ENCODE measurements around the gene KTN1.

Gene KTN1

DNA sequence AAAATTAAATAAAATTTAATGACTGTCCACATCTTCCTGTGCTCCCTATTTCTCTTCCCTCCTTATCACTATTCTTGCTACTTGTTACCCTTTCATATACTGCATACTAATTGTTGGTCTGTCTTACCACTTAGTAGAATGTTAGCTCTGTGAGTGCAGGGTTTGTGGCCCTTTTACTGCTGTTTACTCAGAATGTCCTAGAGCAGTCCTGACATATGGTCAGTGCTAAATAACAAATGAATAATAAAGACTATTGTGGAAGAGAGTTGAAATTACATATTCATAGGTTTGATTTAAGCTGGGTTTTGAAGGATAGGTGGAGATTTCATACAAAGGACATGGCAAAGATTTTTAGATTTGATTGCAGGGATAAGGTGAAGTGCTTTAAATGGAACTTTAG lies 24.5 kb downstream of the KTN1 start:
- TF ChIP-seq, protein P1, sequence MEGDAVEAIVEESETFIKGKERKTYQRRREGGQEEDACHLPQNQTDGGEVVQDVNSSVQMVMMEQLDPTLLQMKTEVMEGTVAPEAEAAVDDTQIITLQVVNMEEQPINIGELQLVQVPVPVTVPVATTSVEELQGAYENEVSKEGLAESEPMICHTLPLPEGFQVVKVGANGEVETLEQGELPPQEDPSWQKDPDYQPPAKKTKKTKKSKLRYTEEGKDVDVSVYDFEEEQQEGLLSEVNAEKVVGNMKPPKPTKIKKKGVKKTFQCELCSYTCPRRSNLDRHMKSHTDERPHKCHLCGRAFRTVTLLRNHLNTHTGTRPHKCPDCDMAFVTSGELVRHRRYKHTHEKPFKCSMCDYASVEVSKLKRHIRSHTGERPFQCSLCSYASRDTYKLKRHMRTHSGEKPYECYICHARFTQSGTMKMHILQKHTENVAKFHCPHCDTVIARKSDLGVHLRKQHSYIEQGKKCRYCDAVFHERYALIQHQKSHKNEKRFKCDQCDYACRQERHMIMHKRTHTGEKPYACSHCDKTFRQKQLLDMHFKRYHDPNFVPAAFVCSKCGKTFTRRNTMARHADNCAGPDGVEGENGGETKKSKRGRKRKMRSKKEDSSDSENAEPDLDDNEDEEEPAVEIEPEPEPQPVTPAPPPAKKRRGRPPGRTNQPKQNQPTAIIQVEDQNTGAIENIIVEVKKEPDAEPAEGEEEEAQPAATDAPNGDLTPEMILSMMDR (IDR thresholded peaks at IDR 0.05), result no peak

DNA sequence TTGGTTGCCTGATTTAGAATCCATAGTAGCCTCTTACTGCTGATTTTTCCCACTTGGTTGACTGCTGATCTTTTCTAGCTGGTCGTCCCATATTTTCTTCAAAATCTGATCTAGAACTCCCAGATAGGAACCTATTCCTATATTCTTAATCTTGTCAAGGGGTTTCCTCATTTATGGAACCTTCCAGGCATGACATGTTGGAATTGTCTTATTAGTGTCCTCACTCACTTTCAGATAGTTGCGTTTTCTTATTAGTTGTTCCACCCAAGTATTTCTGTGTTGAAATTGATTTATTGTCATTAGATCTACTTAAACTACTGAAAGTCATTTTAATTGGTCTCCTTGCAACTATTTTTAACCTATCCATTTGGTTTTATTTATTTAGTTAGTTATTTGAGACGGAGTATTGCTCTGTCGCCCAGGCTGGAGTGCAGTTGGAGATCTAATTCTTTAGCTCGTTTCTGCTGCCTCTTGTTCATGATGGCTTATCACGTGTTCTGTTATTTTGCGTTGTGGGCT lies 25.0 kb downstream of the KTN1 start:
- TF ChIP-seq, protein P1 (IDR thresholded peaks at IDR 0.05), result no peak

DNA sequence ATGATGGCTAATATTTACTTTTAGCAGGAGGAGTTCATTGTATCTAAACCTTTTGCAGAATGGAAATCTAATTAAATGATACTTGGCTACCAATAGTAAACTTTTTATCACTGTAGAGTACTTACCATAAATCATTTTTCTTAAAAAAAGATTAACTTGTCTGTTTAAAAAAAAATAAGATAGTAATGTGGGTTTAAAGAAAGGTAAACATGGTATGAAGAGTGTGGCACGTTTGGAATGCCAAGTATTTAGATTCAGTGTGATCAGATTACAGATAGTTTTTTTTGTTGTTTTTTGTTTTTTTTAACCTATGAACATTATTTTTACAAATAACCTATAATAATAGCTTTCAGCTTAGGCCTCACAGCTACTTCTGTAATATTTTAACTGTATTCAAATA lies 25.8 kb downstream of the KTN1 start:
- TF ChIP-seq, protein P1 (IDR thresholded peaks at IDR 0.05), result no peak

DNA sequence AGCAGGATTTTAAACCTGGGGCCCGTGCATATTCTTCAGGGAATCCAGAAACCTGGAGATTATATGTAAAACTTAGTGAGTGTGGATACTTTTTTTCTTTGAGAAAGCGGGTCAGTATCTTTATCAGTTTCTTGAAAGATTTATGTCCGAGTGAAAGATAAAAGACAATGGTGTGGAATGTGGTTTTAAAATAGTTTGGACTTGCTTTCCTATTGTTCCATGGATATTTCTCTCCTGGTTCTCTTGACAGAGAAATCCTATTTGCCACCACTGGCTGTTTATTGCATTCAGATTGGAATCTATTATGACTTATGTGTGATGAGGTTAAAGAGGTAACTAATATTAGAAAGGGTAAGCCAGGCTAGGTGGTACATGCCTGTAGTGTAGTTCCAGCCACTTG lies 27.4 kb downstream of the KTN1 start:
- TF ChIP-seq, protein P1 (IDR thresholded peaks at IDR 0.05), result no peak

DNA sequence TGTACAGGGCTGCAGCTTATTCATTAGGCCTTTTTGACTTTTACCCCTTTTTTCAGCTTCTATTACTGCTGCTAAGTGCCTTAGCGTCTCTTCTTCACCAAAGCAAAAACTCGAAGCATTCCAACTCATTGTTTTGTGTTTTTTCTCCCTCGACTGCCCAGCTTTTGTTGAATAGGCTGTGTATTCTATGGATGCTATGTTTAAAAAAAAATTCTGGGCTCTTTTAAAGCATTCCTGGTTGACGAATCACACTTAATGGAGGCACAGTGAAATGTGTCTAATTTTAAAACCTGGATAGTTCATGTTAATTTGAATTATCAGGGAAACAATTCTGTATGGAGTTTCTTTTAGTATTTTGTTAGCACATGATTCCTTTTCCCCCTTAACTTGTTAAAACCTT lies 29.7 kb downstream of the KTN1 start:
- TF ChIP-seq, protein P1 (IDR thresholded peaks at IDR 0.05), result no peak

DNA sequence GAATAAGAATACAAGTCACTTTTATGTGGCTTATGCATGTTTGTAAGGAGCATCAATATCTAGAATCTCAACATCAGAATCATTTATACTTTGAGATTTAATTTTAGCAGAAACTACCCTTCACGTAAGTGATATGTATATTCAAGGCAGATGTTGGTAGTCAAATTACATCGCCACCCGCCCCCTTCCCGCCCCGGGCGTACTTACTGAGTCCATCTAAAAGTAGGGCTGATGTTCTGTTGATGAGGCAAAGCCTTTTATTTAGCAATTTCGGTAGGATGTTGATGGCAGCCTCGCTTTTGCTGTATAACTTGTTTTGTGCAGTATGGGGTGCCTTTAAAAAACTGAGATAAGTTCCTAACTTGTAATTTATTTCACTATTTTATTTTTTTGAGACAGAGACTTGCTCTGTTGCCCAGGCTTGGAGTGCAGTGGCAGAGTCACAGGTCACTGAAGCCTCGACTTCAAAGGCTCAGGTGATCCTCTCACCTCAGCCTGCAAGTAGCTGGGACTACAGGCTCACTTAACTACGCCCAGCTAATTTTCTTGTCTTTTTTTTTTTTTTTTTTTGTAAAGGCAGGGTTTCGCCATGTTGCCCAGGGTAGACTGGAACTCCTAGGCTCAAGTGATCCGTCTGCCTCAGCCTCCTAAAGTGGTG lies 30.8 kb downstream of the KTN1 start:
- TF ChIP-seq, protein P1 (IDR thresholded peaks at IDR 0.05), result no peak

DNA sequence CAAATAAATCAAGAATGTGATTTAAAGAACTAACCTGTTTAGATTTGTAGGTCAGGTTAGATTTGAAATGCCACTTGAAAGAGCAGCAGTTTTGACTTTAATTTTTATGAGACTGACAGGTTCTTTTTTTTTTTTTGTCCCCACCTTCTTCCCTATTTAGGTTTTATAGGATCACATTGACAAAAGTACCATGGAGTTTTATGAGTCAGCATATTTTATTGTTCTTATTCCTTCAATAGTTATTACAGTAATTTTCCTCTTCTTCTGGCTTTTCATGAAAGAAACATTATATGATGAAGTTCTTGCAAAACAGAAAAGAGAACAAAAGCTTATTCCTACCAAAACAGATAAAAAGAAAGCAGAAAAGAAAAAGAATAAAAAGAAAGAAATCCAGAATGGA lies 31.9 kb downstream of the KTN1 start:
- TF ChIP-seq, protein P1 (IDR thresholded peaks at IDR 0.05), result no peak

DNA sequence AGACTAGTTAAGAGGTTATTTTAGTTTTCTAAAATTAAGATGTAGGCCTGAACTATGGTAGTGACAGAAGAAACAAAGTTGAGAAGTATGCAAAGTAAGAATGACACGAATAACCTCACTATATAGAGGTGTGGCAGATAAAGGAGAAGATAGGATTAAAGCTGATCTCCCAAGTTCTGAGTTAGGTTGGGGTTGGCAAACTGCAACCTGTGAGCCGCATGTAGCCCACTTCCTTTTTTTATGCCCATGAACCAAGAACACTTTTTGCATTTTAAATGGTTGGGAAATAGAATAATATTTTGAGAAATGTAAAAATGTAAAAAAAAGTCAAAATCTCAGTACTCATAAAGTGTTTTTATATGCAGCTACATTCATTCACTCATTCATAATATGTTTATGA lies 34.3 kb downstream of the KTN1 start:
- TF ChIP-seq, protein P1 (IDR thresholded peaks at IDR 0.05), result no peak

Data from LNCAP (cell line).